Stimulated activated CD4-positive, alpha-beta T cell treated with anti-CD3 and anti-CD28 coated beads, Interleukin-12 subunit alpha, Interleukin-12 subunit beta, amount 100 ng/mL, for 24 hours (primary cell): ENCODE results near the gene GAS6.
A peak's percentile ranks its signal among the peaks of the same experiment; 100 is the strongest.

ENCODE experiments used
- DNase-seq, 2 experiments: peaks; one replicate each; pipeline ENCODE4 v3.0.0-alpha.2; 2020; ENCODE audit warnings: low read depth in 2 of 2

The GAS6 gene

DNA sequence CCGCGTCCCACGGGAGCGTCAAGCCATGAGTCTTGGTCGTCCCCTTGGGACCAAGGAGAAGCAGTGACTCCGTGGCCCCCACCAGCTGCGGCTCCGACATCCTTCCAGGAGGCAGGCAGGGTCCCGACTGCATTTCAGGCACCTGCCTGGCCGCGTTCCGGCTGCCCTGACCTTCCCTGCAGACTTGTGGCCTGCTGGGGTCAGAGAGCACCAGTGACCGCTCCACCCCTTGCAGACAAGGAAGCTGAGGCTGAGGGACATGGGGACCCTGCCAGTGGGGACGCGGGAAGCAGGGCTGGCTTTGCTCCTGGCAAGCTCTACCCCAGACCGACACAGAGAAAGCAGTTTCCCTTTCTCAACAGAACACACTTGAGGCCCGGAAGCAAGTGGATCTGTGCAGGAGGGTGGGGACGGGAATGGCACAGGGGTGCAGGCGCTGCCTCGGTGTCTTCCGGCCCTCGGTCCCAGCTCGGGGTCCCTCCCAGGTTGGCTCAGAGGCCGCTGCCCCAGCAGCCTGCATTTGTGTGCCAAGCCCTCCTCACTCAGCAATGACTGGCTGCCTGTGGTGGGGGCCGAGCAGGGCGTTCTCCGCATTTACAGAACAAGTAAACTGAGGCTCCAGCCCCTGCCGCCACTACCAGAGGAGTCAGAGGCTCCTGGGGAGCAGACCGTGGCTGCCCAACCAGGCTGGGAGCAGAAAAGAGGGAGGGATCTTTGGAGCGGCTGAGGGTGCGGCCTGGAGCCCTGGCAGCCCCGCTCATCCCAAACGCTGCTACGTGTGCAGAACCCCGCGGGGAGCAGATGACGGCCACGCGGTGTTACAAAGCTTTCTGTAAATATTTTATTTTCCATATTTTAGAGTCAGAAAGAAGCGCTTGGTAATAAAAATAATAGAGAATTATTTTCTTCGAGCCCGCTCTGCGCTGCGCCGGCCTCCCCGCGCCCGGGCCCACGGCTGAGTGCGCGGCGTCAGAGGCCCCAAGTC, 43.9 kb downstream of the GAS6 start:
- DNase-seq = no peak

DNA sequence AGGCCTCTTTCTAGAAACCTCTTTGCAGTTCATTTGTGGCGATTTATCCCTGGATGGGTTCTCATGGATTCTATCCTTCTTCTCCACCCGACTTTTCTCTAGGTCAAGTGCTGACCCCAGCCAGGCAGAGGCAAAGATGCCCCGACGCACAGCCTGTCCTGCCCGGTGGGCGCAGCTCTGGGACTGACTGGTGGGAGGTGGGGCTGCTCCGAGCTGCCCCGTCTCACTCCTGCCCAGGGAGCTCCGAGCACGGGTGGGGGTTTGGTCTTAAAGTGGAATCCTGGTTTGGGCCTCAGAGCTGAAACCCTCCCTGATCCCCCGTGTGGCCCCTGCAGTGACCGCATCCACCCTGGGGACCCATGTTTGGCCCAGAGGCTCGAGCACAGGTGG, 44.5 kb downstream of the GAS6 start:
- DNase-seq = no peak

DNA sequence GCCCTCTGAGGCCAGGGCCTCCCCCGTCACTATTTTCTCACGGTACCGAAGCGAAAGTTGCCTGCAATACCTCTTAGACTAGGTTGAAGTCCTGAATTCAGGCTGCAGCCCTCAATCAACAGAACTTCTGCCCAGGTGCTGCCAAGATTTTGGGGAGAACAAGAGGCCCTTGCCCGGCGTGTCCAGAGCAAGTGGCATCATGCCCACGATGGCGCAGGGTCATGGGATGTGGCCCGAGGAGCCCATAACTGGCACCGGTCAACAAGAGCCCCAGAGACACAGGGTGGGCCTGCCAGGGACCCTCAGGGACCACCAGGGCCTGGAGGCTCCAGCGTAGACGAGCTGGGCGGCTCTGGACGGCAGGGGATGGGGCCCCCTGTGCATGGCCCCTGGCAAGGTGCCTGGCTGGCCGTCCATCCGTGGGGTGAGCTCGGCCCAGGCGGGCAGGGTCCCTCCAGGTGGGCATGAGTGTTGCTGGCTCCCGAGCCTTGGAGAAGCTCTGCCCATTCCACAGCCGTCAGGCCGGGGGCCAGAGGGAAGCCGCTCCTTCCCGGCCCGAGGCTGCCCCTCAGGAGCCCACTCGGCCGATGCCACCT, 45.1 kb downstream of the GAS6 start:
- DNase-seq = no peak

DNA sequence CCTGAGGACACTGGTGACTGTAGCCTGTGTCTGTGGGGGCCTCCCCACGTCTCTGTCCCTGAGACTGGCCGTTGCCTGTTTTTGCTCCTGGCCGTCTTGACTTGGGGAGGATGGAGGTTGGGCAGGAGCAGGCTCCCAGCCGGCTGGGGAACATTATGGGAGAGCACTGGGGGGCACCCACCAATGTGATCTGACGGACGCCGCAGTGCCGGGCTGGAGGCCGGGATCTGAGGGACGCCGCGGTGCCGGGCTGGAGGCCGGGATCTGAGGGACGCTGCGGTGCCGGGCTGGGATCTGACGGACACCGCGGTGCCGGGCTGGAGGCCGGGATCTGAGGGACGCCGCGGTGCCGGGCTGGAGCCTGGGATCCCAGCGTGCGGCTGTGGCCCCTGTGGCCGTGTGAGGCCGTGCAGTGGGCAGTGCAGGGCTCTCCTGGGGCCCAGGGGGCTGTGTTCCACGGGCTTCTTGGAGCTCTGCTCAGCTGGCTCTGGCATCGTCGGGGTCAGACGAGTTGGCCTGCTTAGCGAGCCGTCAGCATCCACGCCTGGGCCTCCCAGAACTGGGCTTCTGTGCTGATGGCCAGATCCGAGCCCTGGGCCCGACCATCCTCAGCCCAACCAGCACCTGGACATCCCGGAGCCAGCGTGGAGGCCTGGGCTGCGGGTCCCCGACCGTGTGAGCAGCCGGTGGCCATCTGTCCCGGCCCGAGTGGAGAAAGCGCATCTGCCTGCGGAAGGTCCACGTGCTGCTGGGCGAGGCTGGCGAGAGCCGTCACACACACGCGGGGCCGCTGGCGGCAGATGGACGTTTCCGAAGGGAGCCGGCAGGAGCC, 45.8 kb downstream of the GAS6 start:
- DNase-seq = no peak

DNA sequence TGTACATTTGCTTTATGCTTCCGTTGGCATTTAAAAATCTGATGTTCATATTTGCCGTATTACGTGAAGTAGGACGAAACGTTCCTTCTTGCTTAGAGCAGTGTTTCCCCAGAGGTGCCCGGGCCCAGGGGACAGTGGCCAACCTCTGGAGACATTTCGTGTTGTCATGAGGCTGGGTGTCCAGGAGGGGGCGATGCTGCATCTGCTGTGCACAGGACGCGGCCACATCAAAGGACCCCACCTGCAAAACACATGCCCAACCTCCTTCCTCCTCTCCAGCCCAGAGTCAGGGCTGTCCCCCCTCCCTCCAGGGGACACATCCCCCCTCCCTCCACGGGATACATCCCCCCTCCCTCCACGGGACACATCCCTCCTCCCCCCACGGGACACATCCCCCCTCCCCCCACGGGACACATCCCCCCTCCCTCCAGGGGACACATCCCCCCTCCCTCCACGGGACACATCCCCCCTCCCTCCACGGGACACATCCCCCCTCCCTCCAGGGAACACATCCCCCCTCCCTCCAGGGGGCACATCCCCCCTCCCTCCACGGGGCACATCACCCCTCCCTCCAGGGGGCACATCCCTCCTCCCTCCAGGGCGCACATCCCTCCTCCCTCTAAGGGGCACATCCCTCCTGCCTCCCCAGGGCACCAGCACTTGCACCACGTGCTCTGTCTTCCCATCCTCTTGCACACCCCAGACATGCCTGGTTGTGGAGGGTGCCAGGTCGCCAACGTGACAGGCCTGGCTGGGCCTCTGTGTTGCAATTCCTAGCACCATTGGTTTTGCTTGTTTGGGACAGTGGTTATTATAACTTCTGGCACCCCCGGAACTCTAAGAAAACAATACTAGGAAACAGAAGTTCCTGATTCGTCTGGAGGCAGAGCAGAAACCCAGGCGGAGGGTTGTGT, 46.7 kb downstream of the GAS6 start:
- DNase-seq = peak; percentile 70 to 88

DNA sequence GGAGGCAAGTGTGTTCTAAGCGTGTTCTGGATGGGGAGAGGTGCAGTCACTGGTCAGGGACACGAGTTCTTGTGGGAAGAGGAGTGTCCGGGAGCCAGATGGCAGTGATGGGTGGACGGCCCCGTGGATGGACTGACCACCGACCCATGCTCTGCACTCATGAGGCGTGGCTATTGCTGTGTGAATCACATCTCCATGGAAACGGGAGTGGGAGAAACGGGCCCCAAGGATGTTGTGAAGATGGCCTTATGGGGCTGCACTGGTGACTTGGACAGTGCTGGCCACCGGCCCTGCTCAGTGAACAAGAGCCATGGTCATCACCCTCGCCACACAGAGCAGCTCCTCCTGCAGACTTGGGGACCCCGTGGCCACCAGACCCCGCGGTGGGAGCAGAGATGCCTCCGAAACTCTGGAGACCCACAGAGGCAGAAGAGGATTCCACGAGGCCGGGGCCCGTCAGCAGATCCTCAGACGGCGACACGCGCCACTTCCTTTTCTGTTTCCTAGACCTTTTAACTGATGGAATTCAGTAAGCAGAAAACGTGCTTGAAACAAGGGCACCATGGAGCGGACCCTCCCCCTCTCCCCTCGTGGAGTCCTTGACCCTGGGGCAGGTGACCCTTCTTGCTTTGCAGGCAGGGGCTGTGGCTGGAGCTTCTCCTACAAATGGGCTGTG, 47.5 kb downstream of the GAS6 start:
- DNase-seq = no peak

DNA sequence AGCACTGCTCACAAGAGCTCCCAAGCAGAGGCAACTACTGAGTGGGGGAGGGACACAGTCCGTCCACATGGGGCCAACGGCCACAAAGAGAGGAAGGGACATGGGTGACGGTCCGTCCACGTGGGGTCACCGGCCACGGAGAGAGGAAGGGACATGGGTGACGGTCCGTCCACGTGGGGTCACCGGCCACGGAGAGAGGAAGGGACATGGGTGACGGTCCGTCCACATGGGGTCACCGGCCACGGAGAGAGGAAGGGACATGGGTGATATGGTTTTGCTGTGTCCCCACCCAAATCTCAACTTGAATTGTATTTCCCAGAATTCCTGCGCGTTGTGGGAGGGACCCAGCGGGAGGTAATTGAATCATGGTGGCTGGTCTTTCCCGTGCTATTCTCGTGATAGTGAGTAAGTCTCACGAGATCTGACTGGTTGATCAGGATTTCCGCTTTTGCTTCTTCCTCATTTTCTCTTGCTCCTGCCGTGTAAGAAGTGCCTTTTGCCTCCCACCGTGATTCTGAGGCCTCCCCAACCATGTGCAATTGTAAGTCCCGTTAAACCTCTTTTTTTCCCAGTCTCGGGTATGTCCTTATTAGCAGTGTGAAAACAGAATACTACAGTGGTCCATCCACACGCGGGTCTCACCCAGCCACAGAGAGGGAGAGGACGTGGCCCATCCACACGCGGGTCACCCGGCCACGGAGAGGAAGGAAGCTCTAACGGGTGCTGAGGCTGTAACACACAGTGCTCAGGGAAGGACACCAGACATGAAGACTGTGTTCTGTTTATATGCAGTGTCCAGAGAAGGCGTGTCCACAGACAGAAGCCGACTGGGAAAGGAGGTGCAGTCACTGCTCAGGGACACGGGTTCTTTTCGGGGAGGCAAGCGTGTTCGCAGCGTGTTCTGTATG, 48.5 kb downstream of the GAS6 start:
- peak in 1 of 2 experiments; percentile 15 for DNase-seq

DNA sequence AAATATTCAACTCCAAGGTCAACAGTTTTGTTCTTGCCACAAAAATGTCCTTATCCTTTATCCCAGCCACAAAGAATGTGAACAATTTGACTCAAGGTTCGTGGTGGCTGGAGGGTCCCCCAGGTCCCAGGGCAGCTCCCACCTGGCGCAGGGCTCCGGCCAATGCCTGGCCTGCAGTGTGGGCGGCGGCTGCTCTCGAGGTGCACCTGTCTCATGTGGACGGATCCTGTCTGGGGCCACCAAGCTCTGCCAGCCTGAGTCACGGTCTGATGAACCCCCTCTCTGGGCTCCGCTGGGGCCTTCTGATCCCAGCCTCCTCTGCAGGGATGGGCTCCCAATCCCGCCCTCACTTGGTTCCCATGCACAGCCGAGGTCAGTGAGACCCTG, 49.4 kb downstream of the GAS6 start:
- no peak for DNase-seq

DNA sequence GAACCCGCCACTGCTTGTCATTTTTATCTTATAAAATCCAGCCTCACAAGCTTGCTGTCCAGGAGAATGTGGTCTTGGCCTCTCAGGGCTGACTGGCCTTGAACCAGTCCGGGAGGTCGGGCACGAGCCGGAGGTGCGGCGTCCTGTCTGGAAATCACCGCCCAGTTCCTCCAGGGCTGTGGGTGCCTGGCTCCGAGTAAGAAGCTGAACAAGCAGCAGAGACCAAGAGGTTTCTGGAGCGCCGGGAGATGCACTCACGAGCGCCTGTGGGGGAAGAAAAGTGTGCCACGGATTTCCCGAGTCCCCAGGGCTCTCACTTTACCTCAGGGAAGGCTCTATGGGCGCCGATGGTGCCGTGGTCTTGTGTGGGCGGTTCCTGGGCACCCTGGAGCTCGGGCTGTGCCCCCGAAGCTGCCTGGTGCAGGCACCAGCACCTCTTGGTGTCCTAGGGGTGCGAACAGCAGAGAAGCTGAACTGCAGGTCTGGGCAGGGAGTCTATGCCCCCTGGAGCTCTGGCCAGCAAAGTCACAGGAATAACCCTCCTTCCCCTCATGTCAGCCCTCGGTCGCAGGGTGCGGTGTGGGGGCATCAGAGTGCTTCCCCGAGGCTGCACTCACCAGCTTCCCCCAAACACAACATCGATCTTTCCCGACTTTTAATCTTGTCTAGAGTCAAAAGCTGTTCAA, 50.0 kb downstream of the GAS6 start:
- no peak for DNase-seq

DNA sequence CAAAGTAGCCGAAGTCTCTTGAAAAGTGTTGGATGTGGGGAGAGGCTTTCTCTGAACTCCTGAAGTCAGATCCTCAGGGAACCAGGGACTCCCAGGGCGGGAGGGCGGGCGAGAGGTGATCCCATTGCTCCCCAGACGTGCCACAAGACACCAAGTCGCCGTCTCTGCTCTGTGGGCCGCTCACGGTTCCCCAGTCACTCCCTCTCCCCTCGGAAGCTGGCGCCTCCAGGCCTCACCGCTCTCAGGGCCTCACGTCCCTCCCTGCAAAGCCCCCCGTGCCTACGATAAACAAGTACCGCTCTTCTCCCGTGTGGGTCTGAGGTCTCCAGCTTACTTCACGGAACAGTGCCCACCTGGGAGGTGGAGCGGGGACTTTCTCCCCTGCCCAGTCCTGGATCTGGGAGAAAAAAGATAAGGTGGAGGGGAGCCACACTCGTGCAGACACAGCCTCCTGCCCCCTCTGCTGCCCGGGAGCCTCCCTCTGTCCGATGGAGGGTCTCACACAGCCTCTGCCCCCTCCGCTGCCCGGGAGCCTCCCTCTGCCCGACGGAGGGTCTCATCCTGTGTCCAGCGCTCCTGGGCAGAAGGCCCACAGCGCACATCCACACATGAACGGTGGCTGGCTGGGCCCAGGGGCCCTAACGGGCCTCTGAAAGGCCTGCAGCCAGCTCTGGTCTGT, 50.7 kb downstream of the GAS6 start:
- no peak for DNase-seq

DNA sequence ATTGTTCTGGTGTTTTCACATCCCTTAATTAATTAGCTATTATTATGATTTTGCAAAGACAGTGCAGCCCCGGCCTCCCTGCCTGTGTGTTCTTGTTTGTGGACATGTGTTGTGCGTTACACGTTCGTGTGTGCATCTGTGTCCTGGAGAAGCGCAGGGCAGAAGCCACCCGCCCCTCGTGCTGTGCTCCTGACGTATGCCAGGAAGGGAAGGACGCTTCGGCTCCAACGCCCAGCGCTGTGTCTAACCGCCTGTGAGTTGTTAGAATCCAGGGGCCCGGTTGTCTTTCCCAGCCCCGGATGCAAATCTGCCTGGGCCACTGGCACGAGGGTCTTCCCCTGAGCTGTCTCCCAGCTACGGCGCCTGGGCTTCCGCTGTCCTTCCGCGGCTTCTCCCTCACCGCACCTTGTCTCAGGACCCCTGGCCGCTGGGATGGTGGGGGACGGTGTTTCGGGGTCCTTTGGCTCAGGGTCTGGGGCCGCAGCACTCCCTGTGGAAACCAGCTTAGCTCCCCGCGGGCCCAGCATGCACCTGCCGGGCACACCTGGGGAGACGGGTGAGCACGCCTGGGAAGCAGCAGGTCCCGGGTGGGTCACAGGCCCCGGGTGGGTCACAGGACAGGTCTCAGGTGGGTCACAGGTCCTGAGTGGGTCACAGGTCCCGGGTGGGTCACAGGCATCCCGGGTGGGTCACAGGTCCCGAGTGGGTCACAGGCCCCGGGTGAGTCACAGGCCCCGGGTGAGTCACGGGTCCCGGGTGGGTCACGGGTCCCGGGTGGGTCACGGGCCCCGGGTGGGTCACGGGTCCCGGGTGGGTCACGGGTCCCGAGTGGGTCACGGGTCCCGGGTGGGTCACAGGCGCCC, 51.5 kb downstream of the GAS6 start:
- no peak for DNase-seq

DNA sequence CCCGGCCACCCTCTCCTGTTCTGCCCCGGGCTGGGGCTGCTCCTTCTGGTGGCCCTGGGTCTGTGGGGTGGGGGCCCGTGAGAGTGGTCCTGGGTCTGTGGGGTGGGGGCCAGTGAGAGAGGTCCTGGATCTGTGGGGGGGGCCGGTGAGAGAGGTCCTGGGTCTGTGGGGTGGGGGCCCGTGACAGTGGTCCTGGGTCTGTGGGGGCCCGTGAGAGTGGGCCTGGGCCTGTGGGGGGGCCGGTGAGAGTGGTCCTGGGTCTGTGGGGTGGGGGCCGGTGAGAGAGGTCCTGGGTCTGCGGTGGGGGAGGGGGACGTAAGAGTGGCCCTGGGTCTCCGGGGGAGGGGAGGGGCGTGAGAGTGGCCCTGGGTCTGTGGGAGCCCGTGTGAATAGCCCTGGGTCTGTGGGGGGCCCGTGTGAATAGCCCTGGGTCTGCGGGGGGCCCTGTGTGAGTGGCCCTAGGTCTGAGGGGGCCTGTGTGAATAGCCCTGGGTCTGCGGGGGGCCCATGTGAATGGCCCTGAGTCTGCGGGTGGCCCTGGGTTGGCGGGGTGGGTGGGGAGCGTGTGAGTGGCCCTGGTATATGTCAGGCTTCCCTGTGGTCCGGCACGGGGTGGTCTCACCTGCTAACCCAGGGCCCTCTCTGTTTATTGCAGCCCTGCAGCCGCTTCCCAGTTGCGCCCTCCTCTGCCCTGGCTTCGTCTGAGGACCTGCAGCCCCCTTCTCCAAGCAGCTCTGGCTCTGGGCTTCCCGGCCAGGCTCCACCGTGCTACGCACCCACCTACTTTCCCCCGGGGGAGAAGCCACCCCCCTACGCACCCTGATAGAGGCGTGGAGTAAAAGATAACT, 52.6 kb downstream of the GAS6 start:
- no peak for DNase-seq

DNA sequence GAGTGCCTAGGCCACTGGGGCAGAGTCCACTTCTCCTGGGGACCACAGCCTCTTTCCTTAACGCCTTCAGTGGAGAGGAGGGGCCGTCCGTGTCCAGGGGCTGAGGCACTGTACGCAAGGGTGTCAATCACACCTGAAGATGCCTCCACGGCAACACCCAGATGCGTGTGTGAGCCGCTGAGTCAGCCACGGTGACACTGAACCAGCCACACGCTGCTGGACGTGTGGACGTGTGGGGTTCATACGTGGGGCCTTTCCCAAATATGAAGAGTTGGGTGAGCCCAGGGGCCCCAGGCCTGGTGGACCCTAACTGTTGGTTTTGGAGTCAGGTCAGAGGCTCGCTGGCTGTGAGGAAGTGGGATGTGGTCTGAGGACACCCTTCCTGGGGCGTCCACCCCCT, 53.2 kb downstream of the GAS6 start:
- no peak for DNase-seq

DNA sequence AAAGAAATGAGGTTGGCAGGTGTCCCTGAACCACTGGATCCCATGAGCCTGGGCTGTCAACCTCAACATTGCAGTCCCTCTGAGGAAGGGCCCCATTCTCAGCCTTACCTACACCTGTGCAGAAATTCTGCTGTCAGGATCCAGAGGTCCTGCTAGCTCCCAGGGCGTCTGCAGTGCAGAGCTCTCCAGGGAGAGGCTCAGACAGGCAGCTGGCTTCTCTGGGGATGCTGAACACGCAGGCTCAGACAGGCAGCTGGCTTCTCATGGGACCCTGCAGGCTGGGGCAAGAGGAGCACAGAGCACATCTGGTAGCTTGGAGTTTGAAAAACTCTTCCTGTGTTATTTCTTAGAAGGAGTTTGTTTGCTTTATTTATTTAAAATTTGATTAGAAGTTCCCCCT, 53.9 kb downstream of the GAS6 start:
- DNase-seq = no peak

DNA sequence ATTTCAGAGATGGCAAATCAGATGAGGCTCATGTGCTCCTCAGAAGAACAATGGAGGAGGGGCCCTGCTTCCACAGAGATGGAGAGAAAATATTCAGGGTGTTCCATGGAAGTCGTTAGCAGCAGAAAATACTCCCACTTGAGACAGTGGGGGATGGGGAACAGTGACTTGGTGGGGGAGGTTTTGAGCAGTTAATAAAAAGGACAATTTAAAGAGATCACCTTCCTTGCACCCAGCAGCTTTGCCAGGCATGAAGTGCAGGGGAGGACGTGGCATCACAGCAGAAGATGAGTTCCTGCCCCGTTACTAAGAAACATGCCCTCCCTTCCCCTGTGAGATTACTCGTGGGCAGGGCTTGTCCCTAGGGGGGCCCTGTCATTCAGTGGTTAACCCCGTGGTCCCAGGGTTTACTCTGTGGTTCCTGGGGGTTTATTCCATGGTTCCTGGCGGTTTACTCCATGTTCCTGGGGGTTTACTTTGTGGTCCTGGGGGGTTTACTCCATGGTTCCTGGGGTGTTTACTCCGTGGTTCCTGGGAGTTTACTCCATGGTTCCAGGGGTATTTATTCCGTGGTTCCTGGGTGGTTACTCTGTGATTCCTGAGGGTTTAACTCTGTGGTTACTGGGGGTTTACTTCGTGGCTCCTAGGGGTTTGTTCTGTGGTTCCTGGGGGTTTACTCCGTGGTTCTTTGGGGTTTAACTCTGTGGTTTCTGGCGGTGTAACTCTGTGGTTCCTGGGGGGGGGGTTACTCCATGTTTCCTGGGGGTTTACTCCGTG, 55.6 kb downstream of the GAS6 start:
- no peak for DNase-seq

DNA sequence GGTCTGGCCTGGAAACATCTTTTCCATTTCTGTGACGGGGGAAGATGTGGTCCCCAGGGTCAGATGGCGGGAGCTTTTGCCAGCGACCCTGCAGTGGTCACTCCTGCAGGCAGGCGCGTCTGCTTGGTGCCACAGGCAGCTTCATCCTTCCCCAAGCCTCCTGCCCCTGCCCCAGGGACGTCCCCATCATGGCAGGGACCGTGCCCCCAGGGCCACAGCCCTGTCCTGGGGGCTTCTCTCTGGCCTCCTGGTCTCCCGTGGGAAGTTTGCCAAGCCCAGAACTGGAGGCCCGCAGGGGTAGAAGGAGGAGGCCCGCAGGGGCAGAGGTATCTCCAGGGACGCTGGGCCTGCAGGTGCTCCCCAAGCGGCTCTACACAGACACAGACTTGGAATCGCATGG, 57.4 kb downstream of the GAS6 start:
- no peak for DNase-seq
